ENCODE measurements around the gene RMI2. TPM values are rescaled to one million over a fixed set of nuclear protein-coding genes. Genes with fewer than 3 reads are reported as not detected.

The RMI2 gene
- total and polyA plus RNA-seq, 9 of the 15 experiments (the other 6 are each of a cell fraction or from before 2014, with no cell fraction given): 8.0 to 43.4 (median 32.5) TPM

GRCh38 chr16:11345040-11345862 is at the start of gene RMI2 (continued):
- TF ChIP-seq ZNF318 (IDR thresholded peaks at IDR 0.05; ENCODE audit: borderline replicate concordance in 1 of 2, low read depth in 1 of 2): no peak
- 0 out of 2 replicates have a peak, but pooled peaks have one; percentile 46 for TF ChIP-seq STAG1 (CRISPR knock-in tag; IDR thresholded peaks at IDR 0.05; ENCODE audit: borderline replicate concordance)
- peak; percentile 82 for TF ChIP-seq ERF (CRISPR knock-in tag; IDR thresholded peaks at IDR 0.05)
- peak; percentile 74 for TF ChIP-seq SP2 (IDR thresholded peaks at IDR 0.05; ENCODE audit: extremely low read depth, low read depth, low read length, poor library complexity, severe bottlenecking)
- TF ChIP-seq SIN3B (IDR thresholded peaks at IDR 0.05; ENCODE audit: low read depth): peak; percentile 85
- no peak for TF ChIP-seq NCOA6 (IDR thresholded peaks at IDR 0.05)
- TF ChIP-seq CHD4 (IDR thresholded peaks at IDR 0.05; ENCODE audit: insufficient read depth, insufficient replicate concordance, low read depth, low read length, poor library complexity, severe bottlenecking): no peak
- 0 out of 2 replicates have a peak, but pooled peaks have one; percentile 36 for TF ChIP-seq E2F5 (CRISPR knock-in tag; IDR thresholded peaks at IDR 0.05)
- TF ChIP-seq FOS (IDR thresholded peaks at IDR 0.05; ENCODE audit: extremely low read depth, insufficient read length): peak; percentile 87
- TF ChIP-seq SUPT5H (IDR thresholded peaks at IDR 0.05): peak; percentile 55
- no peak for TF ChIP-seq THRAP3 (IDR thresholded peaks at IDR 0.05; ENCODE audit: borderline replicate concordance)
- TF ChIP-seq JUND (IDR thresholded peaks at IDR 0.05; ENCODE audit: borderline replicate concordance, low read depth, low read length): peak; percentile 28; the same call in 1 of the 2 replicates
- no peak for TF ChIP-seq JUND (tag; IDR thresholded peaks at IDR 0.05; ENCODE audit: borderline replicate concordance, low read depth, low read length)
- TF ChIP-seq CREB1 (IDR thresholded peaks at IDR 0.05): peak; percentile 24; the same call in 1 of the 2 replicates
- peak; percentile 53 for TF ChIP-seq CREB1 (CRISPR knock-in tag; IDR thresholded peaks at IDR 0.05)
- no peak for TF ChIP-seq PHF20 (IDR thresholded peaks at IDR 0.05; ENCODE audit: partially characterized antibody)
- 0 out of 4 replicates have a peak, but pooled peaks of 1 of the 2 experiments have one; percentile 29 for TF ChIP-seq ARNT (IDR thresholded peaks at IDR 0.05)
- TF ChIP-seq POLR2B (IDR thresholded peaks at IDR 0.05; ENCODE audit: low read depth, partially characterized antibody): peak; percentile 55
- TF ChIP-seq TAF1 (IDR thresholded peaks at IDR 0.05; ENCODE audit: control insufficient read depth, extremely low read depth, insufficient read depth, low read length, severe bottlenecking): peak; percentile 80
